ENCODE data around the gene CNOT6.
"Not testable (repeated sequence)": the region's sequence is repeated elsewhere in the genome, so short reads cannot be mapped to it uniquely, and the experiment has no call there.

The CNOT6 gene

DNA sequence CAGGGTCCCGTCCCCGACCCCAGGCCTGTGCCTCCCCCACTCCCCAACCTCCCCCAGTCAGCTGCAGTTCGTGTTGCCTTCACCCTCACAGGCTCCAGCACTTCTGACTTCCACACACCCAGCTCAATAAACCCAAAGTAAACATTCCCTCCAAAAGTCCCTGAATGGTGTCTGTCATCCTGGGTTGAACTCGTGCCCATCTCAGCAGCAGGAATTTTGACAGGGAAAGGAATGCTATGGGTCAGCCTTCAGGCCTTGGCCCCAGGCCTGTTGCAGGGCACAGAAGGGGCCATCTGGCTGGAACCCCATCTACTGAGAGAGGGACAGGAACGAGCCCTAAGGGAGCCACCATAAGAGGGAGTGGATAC is 29.6 kb upstream of the CNOT6 start:
- H3K27me3 ChIP-seq (ENCODE audit: control insufficient read depth, insufficient read depth, low read length) = no peaks in the 10 kb centered on the region
- no peak overlapping the region for H3K4me3 ChIP-seq (ENCODE audit: low read length)
- no CpG with 5 or more reads among the region's 5 CpGs for WGBS (ENCODE audit: insufficient coverage, insufficient read length)
- no peak overlapping the region for H3K27ac ChIP-seq (ENCODE audit: low read length)
- DNase-seq (ENCODE audit: low read depth, low spot score) = no peak
- no peaks in the 10 kb centered on the region for H3K36me3 ChIP-seq (ENCODE audit: control insufficient read depth, insufficient read depth, low read length)
- no peaks in the 10 kb centered on the region for H3K9me3 ChIP-seq (ENCODE audit: control insufficient read depth, insufficient read depth, low read length)
- no peaks in the 10 kb centered on the region for H3K4me1 ChIP-seq (ENCODE audit: control insufficient read depth, insufficient read depth, low read length)

DNA sequence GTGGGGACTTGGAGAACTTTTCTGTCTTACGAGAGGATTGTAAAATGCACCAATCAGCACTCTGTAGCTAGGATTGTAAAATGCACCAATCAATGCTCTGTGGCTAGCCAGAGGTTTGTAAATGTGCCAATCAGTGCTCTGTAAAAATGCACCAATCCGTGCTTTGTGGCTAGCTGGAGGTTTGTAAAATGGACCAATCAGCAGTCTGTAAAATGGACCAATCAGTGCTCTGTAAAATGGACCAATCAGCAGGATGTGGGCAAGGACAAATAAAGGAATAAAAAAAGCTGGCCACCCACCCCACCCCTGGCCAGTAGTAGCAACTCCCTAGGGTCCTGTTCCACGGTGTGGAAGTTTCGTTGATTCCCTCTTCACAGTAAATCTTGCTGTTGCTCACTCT is 29.1 kb upstream of the CNOT6 start:
- not testable (repeated sequence) for H3K27me3 ChIP-seq (ENCODE audit: control insufficient read depth, insufficient read depth, low read length); H3K27ac ChIP-seq (ENCODE audit: low read length); H3K36me3 ChIP-seq (ENCODE audit: control insufficient read depth, insufficient read depth, low read length); H3K4me3 ChIP-seq (ENCODE audit: low read length); H3K9me3 ChIP-seq (ENCODE audit: control insufficient read depth, insufficient read depth, low read length); DNase-seq (ENCODE audit: low read depth, low spot score); H3K4me1 ChIP-seq (ENCODE audit: control insufficient read depth, insufficient read depth, low read length)
- no CpG with 5 or more reads among the region's 4 CpGs for WGBS (ENCODE audit: insufficient coverage, insufficient read length)

GRCh38 chr5:180466316-180466715 is 27.9 kb upstream of the CNOT6 start:
- no peak for DNase-seq (ENCODE audit: low read depth, low spot score)
- Histone ChIP-seq H3K27me3 (ENCODE audit: control insufficient read depth, insufficient read depth, low read length) (no peaks in the 10 kb centered on the region), H3K4me3 (ENCODE audit: low read length) (no peak overlapping the region), H3K27ac (ENCODE audit: low read length) (no peak overlapping the region), H3K36me3 (ENCODE audit: control insufficient read depth, insufficient read depth, low read length) (no peaks in the 10 kb centered on the region), H3K4me1 (ENCODE audit: control insufficient read depth, insufficient read depth, low read length) (no peaks in the 10 kb centered on the region), H3K9me3 (ENCODE audit: control insufficient read depth, insufficient read depth, low read length) (no peaks in the 10 kb centered on the region)
- WGBS (ENCODE audit: insufficient coverage, insufficient read length) = no CpG with 5 or more reads among the region's 15 CpGs

- Histone ChIP-seq H3K27me3 (ENCODE audit: control insufficient read depth, insufficient read depth, low read length) (no peaks in the 10 kb centered on the region), H3K9me3 (ENCODE audit: control insufficient read depth, insufficient read depth, low read length) (no peaks in the 10 kb centered on the region), H3K4me3 (ENCODE audit: low read length) (no peak overlapping the region), H3K4me1 (ENCODE audit: control insufficient read depth, insufficient read depth, low read length) (no peaks in the 10 kb centered on the region), H3K36me3 (ENCODE audit: control insufficient read depth, insufficient read depth, low read length) (no peaks in the 10 kb centered on the region), H3K27ac (ENCODE audit: low read length) (no peak overlapping the region)
- DNase-seq (ENCODE audit: low read depth, low spot score) = no peak
- no CpG with 5 or more reads among the region's 22 CpGs for WGBS (ENCODE audit: insufficient coverage, insufficient read length)
Observed at GRCh38 chr5:180467028-180467975, 26.9 kb upstream of the CNOT6 start.

GRCh38 chr5:180467989-180468731 is 26.0 kb upstream of the CNOT6 start:
- no CpG with 5 or more reads among the region's 18 CpGs for WGBS (ENCODE audit: insufficient coverage, insufficient read length)
- H3K4me3 ChIP-seq (ENCODE audit: low read length) = no peak overlapping the region
- H3K27me3 ChIP-seq (ENCODE audit: control insufficient read depth, insufficient read depth, low read length) = no peaks in the 10 kb centered on the region
- no peaks in the 10 kb centered on the region for H3K4me1 ChIP-seq (ENCODE audit: control insufficient read depth, insufficient read depth, low read length)
- no peaks in the 10 kb centered on the region for H3K9me3 ChIP-seq (ENCODE audit: control insufficient read depth, insufficient read depth, low read length)
- H3K27ac ChIP-seq (ENCODE audit: low read length) = no peak overlapping the region
- H3K36me3 ChIP-seq (ENCODE audit: control insufficient read depth, insufficient read depth, low read length) = no peaks in the 10 kb centered on the region
- no peak for DNase-seq (ENCODE audit: low read depth, low spot score)

DNA sequence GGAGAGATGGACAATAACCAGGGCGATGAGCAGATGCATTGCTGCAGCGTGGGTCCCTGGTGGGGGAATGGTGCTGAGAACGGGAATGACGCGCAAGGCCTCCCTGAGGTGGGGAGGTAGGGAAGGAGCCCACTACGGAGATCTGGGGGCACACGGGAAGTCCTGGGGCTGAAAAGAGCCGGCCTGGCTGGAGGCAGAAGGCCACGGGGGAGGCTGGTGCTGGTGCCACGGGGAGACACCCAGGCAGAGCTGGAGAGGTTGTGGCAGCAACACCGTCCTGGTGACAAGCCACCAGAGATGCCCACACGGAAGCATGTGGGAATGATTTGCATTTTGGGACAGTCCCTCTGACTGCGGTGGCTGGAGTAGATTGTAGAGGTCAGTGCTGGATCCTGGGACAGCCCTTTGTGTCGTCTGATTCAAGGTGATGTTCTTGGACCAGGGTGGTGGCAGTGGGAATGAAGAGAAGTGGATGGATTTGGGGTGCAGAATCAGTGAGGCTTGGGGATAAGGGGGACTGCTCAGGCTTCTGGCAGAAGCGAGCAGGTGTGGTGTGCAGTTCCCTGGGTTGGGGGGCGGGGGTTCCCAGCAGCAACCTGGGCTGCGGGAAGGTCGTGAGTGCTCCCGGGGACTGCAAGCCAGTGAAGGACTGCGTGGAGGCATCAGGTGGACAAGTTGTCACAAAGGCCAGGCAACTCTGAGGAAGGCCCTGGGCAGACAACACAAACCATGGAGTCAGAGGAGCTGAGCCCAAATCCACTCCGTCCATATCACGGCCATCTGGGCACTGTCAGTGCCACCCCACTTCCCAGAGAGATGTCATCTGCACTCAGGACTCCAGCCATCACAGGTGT is 25.2 kb upstream of the CNOT6 start:
- Histone ChIP-seq H3K27ac (ENCODE audit: low read length) (no peak overlapping the region), H3K4me1 (ENCODE audit: control insufficient read depth, insufficient read depth, low read length) (no peaks in the 10 kb centered on the region), H3K27me3 (ENCODE audit: control insufficient read depth, insufficient read depth, low read length) (no peaks in the 10 kb centered on the region), H3K9me3 (ENCODE audit: control insufficient read depth, insufficient read depth, low read length) (no peaks in the 10 kb centered on the region), H3K4me3 (ENCODE audit: low read length) (no peak overlapping the region), H3K36me3 (ENCODE audit: control insufficient read depth, insufficient read depth, low read length) (no peaks in the 10 kb centered on the region)
- DNase-seq (ENCODE audit: low read depth, low spot score) = no peak
- no CpG with 5 or more reads among the region's 22 CpGs for WGBS (ENCODE audit: insufficient coverage, insufficient read length)

GRCh38 chr5:180469586-180469865 is 24.7 kb upstream of the CNOT6 start:
- H3K4me1 ChIP-seq (ENCODE audit: control insufficient read depth, insufficient read depth, low read length) = no peaks in the 10 kb centered on the region
- H3K36me3 ChIP-seq (ENCODE audit: control insufficient read depth, insufficient read depth, low read length) = no peaks in the 10 kb centered on the region
- H3K4me3 ChIP-seq (ENCODE audit: low read length) = no peak overlapping the region
- H3K9me3 ChIP-seq (ENCODE audit: control insufficient read depth, insufficient read depth, low read length) = no peaks in the 10 kb centered on the region
- WGBS (ENCODE audit: insufficient coverage, insufficient read length) = no CpG with 5 or more reads among the region's 2 CpGs
- H3K27me3 ChIP-seq (ENCODE audit: control insufficient read depth, insufficient read depth, low read length) = no peaks in the 10 kb centered on the region
- H3K27ac ChIP-seq (ENCODE audit: low read length) = no peak overlapping the region
- DNase-seq (ENCODE audit: low read depth, low spot score) = no peak

DNA sequence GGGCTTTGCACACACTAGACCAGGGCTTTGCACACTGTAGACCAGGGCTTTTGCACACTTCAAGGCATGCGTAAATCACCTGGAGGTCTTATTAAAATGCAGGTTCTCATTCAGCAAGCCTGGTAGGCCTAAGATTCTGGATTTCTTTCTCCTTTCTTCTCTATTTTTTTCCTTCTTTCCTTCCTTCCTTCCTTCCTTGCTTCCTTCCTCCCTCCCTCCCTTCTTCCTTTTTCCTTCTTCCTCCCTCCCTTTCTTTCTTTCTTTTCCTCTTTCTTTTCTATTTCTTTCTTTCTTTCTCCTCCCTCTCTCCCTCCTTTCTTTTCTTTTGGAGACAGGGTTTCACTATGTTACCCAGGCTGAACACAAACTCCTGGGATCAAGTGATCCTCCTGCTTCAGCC is 24.3 kb upstream of the CNOT6 start:
- H3K4me3 ChIP-seq (ENCODE audit: low read length) = no peak overlapping the region
- WGBS (ENCODE audit: insufficient coverage, insufficient read length) = no CpG with 5 or more reads among the region's 1 CpG
- no peaks in the 10 kb centered on the region for H3K9me3 ChIP-seq (ENCODE audit: control insufficient read depth, insufficient read depth, low read length)
- H3K27me3 ChIP-seq (ENCODE audit: control insufficient read depth, insufficient read depth, low read length) = no peaks in the 10 kb centered on the region
- DNase-seq (ENCODE audit: low read depth, low spot score) = no peak
- H3K4me1 ChIP-seq (ENCODE audit: control insufficient read depth, insufficient read depth, low read length) = no peaks in the 10 kb centered on the region
- no peak overlapping the region for H3K27ac ChIP-seq (ENCODE audit: low read length)
- no peaks in the 10 kb centered on the region for H3K36me3 ChIP-seq (ENCODE audit: control insufficient read depth, insufficient read depth, low read length)

- DNase-seq (ENCODE audit: low read depth, low spot score) = no peak
- no peaks in the 10 kb centered on the region for H3K9me3 ChIP-seq (ENCODE audit: control insufficient read depth, insufficient read depth, low read length)
- H3K4me3 ChIP-seq (ENCODE audit: low read length) = no peak overlapping the region
- WGBS (ENCODE audit: insufficient coverage, insufficient read length) = no CpG with 5 or more reads among the region's 11 CpGs
- H3K27me3 ChIP-seq (ENCODE audit: control insufficient read depth, insufficient read depth, low read length) = no peaks in the 10 kb centered on the region
- H3K27ac ChIP-seq (ENCODE audit: low read length) = no peak overlapping the region
- no peaks in the 10 kb centered on the region for H3K4me1 ChIP-seq (ENCODE audit: control insufficient read depth, insufficient read depth, low read length)
- H3K36me3 ChIP-seq (ENCODE audit: control insufficient read depth, insufficient read depth, low read length) = no peaks in the 10 kb centered on the region
Observed at GRCh38 chr5:180470361-180470760, 23.8 kb upstream of the CNOT6 start.

DNA sequence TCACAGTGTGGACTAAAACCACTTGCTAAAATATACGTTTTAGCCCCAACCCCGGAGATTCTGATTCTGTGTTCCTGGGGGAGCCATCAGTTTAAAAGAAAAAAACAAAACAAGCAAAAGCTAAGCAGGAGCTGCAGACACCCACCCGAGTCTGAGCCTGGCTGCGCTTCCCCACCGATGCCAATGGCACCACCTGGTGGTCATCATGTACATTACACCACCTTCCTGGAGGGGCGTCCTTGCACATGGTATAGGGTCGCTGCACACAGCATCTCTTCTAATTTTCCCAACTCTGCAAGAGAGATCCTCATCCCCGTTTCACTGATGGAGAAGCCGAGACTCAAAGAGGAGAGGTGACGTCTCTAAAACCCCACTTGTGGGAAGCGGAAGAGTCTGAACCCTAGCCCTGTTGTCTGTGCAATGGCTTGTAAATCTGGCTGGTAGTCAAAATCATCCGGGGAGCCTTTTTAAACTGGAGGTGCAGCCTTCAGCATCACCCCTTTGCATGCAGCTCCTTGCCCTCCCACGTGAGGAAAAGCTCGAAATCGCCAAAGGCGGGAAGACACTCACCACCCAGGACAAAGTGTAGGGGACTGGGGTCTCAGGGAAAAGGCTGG is 23.1 kb upstream of the CNOT6 start:
- Histone ChIP-seq H3K27me3 (ENCODE audit: control insufficient read depth, insufficient read depth, low read length) (no peaks in the 10 kb centered on the region), H3K36me3 (ENCODE audit: control insufficient read depth, insufficient read depth, low read length) (no peaks in the 10 kb centered on the region), H3K4me3 (ENCODE audit: low read length) (no peak overlapping the region), H3K27ac (ENCODE audit: low read length) (no peak overlapping the region), H3K4me1 (ENCODE audit: control insufficient read depth, insufficient read depth, low read length) (no peaks in the 10 kb centered on the region), H3K9me3 (ENCODE audit: control insufficient read depth, insufficient read depth, low read length) (no peaks in the 10 kb centered on the region)
- peak; percentile 66 for DNase-seq (ENCODE audit: low read depth, low spot score)
- WGBS (ENCODE audit: insufficient coverage, insufficient read length) = no CpG with 5 or more reads among the region's 16 CpGs
